Measurements from ENCODE around the gene SLX9. TPM values are rescaled to one million over a fixed set of nuclear protein-coding genes. Genes with fewer than 3 reads are reported as not detected.

The SLX9 gene
- total RNA-seq, 4 donors from 2014 or later, result 7.5 to 16.4 (median 10.5) TPM

DNA sequence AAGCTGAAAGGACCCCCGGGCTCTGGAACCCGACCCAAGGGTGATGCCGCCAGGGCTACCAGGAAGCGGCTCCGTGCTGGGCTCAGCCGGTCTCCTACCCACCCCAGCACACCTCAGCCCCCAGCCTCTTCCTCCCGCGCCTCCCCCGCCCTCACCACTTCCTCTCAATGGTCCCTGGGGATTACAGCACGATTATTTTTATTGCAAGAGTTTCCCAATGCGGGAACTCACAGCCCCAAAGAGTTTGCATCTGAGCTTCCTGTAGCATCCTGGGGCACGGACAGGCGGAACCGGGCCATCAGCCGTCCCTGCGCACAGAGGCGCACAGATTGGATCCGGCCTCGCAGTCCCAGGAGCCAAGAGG lies 8.7 kb upstream of the SLX9 start:
- TF ChIP-seq, protein P1, sequence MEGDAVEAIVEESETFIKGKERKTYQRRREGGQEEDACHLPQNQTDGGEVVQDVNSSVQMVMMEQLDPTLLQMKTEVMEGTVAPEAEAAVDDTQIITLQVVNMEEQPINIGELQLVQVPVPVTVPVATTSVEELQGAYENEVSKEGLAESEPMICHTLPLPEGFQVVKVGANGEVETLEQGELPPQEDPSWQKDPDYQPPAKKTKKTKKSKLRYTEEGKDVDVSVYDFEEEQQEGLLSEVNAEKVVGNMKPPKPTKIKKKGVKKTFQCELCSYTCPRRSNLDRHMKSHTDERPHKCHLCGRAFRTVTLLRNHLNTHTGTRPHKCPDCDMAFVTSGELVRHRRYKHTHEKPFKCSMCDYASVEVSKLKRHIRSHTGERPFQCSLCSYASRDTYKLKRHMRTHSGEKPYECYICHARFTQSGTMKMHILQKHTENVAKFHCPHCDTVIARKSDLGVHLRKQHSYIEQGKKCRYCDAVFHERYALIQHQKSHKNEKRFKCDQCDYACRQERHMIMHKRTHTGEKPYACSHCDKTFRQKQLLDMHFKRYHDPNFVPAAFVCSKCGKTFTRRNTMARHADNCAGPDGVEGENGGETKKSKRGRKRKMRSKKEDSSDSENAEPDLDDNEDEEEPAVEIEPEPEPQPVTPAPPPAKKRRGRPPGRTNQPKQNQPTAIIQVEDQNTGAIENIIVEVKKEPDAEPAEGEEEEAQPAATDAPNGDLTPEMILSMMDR (IDR thresholded peaks at IDR 0.05; ENCODE audit: low read depth), result no peak

GRCh38 chr21:44931501-44932407 lies 8.1 kb upstream of the SLX9 start:
- TF ChIP-seq, protein P1 (IDR thresholded peaks at IDR 0.05; ENCODE audit: low read depth), result no peak

DNA sequence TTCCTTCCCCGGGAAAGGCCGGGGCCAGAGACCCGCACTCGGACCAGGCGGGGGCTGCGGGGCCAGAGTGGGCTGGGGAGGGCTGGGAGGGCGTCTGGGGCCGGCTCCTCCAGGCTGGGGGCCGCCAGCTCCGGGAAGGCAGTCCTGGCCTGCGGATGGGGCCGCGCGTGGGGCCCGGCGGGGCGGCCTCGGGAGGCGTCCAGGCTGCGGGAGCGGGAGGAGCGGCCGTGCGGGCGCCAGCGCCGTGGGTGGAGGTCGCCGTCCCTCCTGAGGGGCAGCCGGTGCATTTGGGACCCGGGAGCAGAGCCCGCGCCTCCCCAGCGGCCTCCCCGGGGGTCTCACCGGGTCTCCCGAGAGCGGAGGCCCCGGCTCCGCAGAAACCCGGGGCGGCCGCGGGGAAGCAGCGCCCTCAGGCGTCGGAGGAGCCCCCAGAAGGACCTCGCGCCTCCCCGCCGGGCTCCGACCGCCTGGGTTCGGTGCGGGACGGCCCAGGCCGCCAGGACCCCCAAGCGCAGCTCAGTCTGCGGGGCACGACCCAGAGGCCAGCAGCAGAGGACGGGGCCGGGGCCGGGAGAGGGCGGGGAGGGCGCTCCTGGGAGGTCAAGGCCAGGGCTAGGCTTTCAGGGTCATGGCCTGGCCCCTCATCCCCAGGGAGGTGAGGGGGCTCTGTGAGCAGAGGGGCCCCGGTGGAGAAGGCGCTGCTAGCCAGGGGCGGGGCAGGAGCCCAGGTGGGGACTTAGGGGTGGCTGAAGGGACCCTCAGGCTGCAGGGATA lies 7.2 kb upstream of the SLX9 start:
- TF ChIP-seq, protein P1 (IDR thresholded peaks at IDR 0.05; ENCODE audit: low read depth), result no peak

GRCh38 chr21:44933199-44933917 lies 6.5 kb upstream of the SLX9 start:
- TF ChIP-seq, protein P1 (IDR thresholded peaks at IDR 0.05; ENCODE audit: low read depth), result no peak

DNA sequence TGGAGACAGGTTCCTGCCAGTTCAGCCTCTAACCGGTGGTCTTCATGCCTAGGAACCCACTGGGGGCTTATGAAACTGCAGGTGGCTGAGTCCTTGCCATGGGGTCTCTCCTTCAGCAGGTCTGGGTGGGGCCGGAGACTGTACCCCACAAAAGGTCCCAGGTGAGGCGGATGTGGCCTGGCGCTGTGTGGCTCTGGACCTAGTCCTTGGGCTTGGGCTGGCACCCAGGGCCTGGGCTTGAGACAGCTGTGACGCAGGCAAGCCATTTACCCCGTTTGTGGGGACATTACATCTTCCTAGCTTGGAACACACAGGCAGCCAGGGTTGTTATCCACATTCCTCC lies 5.9 kb upstream of the SLX9 start:
- TF ChIP-seq, protein P1 (IDR thresholded peaks at IDR 0.05; ENCODE audit: low read depth), result no peak

DNA sequence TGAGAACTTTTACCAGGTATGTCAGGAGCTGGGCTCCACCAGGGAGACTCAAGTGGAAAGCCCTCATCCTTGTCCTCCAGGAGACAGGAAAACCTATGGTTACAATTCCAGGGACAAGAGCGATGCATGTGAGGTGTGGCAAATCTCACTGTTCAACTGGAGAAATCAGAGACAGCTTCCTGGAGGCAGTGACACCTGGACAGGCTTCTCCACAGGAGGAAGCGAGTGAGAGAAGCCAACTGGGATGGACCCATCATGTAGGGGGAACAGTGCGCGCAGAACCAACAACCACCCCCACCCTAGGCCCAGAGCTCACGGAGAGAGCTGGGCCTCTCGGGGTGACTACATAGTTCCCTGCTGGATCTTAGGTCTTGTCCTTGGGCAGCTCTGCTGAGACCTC lies 5.6 kb upstream of the SLX9 start:
- TF ChIP-seq, protein P1 (IDR thresholded peaks at IDR 0.05; ENCODE audit: low read depth), result no peak
